ENCODE data around the gene TMEM120B. TPM values are rescaled to one million over a fixed set of nuclear protein-coding genes. Genes with fewer than 3 reads are reported as not detected.

TMEM120B gene
- total and polyA plus RNA-seq, 2 of the 13 experiments (the other 11 are each of a cell fraction or from before 2014, with no cell fraction given) = 7.1 to 12.9 TPM

DNA sequence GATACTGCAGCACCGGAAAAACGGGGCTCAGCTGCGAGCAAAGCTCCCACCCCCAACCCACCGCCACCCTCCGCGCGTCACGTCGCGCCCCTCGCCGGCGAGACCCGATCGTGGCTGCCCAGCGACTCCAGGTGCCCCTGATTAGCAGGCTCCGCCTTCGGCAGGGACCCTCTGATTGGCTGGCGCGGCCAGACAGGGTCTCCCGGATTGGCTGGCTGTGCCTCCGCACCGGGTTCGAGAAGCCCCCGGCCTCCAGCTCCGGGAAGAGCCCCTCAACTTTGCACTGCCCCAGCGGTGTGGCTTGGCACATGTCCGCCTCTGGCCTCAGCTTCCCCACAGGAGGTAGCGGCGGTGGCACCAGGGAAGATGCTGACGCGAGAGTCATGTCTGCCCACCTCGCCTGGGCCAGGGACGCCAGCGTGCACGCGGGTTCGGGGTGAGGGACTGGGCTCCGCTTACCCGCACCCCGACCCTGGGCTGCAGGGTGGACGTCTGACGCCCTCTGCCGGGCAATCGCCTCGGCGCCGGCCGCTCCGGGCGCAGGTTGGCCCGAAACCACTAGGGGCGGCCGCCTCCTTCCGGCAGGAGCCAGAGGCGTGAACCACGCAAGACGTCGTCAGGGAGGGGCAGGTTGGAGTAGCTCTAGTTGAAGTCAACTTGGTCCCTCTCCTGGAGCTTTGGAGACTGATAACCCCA lies 81.4 kb downstream of the TMEM120B start (continued):
- TF ChIP-seq, protein P1, sequence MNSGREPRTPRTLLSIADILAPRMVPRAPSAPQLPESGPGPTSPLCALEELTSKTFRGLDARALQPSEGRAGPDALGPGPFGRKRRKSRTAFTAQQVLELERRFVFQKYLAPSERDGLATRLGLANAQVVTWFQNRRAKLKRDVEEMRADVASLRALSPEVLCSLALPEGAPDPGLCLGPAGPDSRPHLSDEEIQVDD (CRISPR knock-in tag; IDR thresholded peaks at IDR 0.05; ENCODE audit: borderline replicate concordance) = no peak
- peak; percentile 69; the same call in 1 of the 2 replicates for TF ChIP-seq ZFP37 (CRISPR knock-in tag; IDR thresholded peaks at IDR 0.05; ENCODE audit: borderline replicate concordance)
- TF ChIP-seq ZNF432 (CRISPR knock-in tag; IDR thresholded peaks at IDR 0.05; ENCODE audit: borderline replicate concordance) = no peak
- peak; percentile 57; the same call in 1 of the 2 replicates for TF ChIP-seq ZNF614 (CRISPR knock-in tag; IDR thresholded peaks at IDR 0.05; ENCODE audit: borderline replicate concordance)
- TF ChIP-seq CCAR2 (optimal IDR thresholded peaks at IDR 0.05; ENCODE audit: low read depth, low read length) = no peak
- peak; percentile 80; the same call in 1 of the 2 replicates for TF ChIP-seq ZNF724P (CRISPR knock-in tag; IDR thresholded peaks at IDR 0.05; ENCODE audit: borderline replicate concordance)
- peak; percentile 15 for TF ChIP-seq RCOR2 (CRISPR knock-in tag; IDR thresholded peaks at IDR 0.05)
- no peak for TF ChIP-seq XBP1 (CRISPR knock-in tag; IDR thresholded peaks at IDR 0.05)
- TF ChIP-seq MAFK (conservative IDR thresholded peaks at IDR 0.05 in 1 of 2, IDR thresholded peaks at IDR 0.05 in 1 of 2; ENCODE audit: low read length in 2 of 2) = no peak
- TF ChIP-seq ZNF33A (CRISPR knock-in tag; IDR thresholded peaks at IDR 0.05; ENCODE audit: borderline replicate concordance) = no peak
- TF ChIP-seq ZNF484 (CRISPR knock-in tag; IDR thresholded peaks at IDR 0.05; ENCODE audit: borderline replicate concordance, low read depth) = no peak
- peak; percentile 91; the same call in 1 of the 2 replicates for TF ChIP-seq SMAD9 (CRISPR knock-in tag; IDR thresholded peaks at IDR 0.05)
- 0 out of 2 replicates have a peak, but pooled peaks have one; percentile 25 for TF ChIP-seq ZNF83 (CRISPR knock-in tag; IDR thresholded peaks at IDR 0.05; ENCODE audit: borderline replicate concordance)
- TF ChIP-seq ZNF543 (CRISPR knock-in tag; IDR thresholded peaks at IDR 0.05) = 0 out of 2 replicates have a peak, but pooled peaks have one; percentile 50
- TF ChIP-seq ZNF639 (CRISPR knock-in tag; conservative IDR thresholded peaks at IDR 0.05) = 0 out of 2 replicates have a peak, but pooled peaks have one; percentile 38
- TF ChIP-seq PHF21A (CRISPR knock-in tag; IDR thresholded peaks at IDR 0.05) = peak; percentile 79
- peak; percentile 77; the same call in 1 of the 3 replicates for TF ChIP-seq MXI1 (IDR thresholded peaks at IDR 0.05; ENCODE audit: borderline replicate concordance, low read depth, low read length)
- TF ChIP-seq ZFP36 (IDR thresholded peaks at IDR 0.05; ENCODE audit: borderline replicate concordance, low read depth, low read length, partially characterized antibody) = no peak
- TF ChIP-seq ZSCAN30 (CRISPR knock-in tag; IDR thresholded peaks at IDR 0.05) = no peak
- TF ChIP-seq MXD4 (CRISPR knock-in tag; IDR thresholded peaks at IDR 0.05) = peak; percentile 70; the same call in 1 of the 2 replicates
- peak in 1 of 2 experiments; percentile 78; a peak in 1 of 4 replicates for TF ChIP-seq KLF16 (CRISPR knock-in tag; IDR thresholded peaks at IDR 0.05)
- TF ChIP-seq, protein P2, sequence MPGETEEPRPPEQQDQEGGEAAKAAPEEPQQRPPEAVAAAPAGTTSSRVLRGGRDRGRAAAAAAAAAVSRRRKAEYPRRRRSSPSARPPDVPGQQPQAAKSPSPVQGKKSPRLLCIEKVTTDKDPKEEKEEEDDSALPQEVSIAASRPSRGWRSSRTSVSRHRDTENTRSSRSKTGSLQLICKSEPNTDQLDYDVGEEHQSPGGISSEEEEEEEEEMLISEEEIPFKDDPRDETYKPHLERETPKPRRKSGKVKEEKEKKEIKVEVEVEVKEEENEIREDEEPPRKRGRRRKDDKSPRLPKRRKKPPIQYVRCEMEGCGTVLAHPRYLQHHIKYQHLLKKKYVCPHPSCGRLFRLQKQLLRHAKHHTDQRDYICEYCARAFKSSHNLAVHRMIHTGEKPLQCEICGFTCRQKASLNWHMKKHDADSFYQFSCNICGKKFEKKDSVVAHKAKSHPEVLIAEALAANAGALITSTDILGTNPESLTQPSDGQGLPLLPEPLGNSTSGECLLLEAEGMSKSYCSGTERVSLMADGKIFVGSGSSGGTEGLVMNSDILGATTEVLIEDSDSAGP (CRISPR knock-in tag; IDR thresholded peaks at IDR 0.05; ENCODE audit: borderline replicate concordance) = peak; percentile 95
- peak; percentile 58; the same call in 1 of the 2 replicates for TF ChIP-seq ZNF124 (CRISPR knock-in tag; IDR thresholded peaks at IDR 0.05)
- TF ChIP-seq, protein P3, sequence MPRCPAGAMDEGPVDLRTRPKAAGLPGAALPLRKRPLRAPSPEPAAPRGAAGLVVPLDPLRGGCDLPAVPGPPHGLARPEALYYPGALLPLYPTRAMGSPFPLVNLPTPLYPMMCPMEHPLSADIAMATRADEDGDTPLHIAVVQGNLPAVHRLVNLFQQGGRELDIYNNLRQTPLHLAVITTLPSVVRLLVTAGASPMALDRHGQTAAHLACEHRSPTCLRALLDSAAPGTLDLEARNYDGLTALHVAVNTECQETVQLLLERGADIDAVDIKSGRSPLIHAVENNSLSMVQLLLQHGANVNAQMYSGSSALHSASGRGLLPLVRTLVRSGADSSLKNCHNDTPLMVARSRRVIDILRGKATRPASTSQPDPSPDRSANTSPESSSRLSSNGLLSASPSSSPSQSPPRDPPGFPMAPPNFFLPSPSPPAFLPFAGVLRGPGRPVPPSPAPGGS (CRISPR knock-in tag; IDR thresholded peaks at IDR 0.05) = peak; percentile 77
